Measurements from ENCODE around the gene CNGA3.
A peak's percentile ranks its signal among the peaks of the same experiment; 100 is the strongest.

CNGA3 gene

GRCh38 chr2:98378196-98378595, 31.9 kb downstream of the CNGA3 start:
- no peak for DNase-seq

GRCh38 chr2:98378901-98379300, 32.6 kb downstream of the CNGA3 start:
- DNase-seq = no peak

DNA sequence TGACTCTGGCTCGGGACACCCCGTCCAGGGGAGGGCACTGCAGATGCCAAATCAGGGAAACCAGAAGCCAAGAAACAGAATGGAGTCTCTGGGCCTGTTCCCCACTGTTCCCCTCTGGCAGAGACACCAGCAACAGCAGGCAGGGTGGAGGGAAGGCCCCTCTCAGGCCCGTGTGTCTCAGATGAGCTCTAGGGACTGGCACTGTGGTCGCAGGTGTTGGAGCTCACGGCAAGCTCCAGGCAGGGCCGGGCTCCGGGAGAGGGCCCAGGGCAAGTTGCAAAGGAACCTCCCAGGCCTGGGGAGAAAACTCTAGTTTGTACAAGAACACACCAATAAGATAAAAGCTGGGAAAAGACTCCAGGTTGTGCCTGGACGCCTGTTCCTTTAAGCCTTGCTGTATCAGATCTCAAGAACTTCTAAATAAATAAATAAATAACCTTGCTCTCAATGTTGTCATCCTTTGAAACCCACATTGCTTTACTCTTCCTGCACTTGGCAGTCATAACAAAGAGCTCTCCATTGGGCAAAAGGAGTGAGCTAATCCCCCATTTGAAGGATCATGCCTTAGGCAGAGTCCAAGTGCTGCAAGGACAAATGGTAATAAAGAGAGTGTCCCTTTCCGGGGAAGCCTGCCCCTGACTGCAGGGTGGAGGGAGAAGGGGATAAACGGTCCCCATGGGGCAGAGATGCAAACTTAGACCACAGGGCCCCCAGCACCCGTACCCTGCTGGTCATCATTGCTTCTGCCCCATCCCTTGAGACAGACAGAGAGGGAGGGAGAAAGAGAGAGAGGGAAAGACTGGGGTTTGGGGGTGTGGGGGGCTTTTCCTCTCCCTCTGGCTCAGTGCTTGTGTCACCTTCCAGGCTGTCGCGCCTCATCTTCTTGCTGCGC, 33.3 kb downstream of the CNGA3 start:
- no peak for DNase-seq

GRCh38 chr2:98380203-98380535, 33.9 kb downstream of the CNGA3 start:
- no peak for DNase-seq

DNA sequence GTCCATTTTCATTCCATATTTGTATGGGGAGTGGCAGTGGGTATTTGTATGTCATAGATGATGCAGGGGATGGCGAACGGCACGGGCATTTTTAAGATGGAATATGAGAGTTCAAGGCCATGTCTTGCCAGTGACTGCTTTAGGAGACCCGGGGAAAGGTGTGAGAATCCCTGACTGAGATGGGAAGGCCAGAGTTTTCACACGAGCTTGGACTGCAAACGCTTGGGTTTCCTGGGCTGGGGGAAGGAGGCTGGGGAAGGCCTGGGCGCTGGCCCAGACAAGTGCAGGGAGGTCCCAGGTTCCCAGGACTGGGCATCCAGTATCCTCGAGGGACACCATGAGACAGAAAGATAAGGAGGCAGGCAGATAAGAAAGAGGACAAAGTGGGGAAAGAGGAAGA, 35.2 kb downstream of the CNGA3 start:
- DNase-seq = no peak

GRCh38 chr2:98382086-98382485, 35.8 kb downstream of the CNGA3 start:
- DNase-seq = no peak

DNA sequence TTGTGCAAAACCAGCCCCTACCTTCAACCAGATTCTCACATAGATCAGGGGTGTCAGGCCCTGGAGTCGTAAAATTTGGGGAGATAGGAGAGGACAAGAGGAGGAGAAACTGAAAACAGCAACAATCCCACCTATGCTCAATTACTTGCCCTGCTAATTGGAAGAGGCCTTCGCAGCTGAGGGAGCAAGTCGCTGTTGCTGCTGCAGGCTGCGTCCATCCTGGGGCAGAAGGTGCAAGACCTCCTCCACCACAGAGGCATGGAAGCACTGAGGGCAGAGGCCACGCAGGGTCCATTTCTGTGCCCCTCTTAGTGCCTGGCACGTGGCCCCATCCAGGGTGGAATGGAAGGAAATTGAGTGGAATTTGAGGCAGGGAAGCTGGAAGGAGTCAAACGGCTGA, 36.5 kb downstream of the CNGA3 start:
- DNase-seq = no peak

- DNase-seq = no peak
These were observed 36.9 kb downstream of the CNGA3 start for GRCh38 chr2:98383166-98383565.

- peak; percentile 46 for DNase-seq
These were observed 38.9 kb downstream of the CNGA3 start for GRCh38 chr2:98385050-98385699.

GRCh38 chr2:98387478-98387877, 41.2 kb downstream of the CNGA3 start:
- no peak for DNase-seq

DNA sequence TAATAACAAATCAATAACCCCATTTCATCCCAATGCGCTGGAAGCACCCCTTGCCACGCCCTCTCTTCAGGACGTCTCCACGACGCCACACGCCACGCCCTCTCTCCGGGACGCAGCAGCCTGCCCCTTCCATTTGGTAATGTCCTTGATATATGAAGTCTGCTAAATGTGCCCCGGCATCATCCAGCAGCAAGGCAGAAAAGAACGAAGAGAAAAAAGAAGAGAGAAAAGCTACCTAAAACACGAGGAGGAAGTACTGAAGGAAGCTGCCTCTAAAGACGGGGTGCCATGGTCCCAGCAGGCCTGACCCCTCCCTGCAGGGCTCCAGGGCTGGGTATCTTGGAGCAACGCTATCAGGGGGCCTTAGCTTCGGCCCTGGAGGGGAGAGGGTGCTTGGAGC, 41.8 kb downstream of the CNGA3 start:
- DNase-seq = no peak

DNA sequence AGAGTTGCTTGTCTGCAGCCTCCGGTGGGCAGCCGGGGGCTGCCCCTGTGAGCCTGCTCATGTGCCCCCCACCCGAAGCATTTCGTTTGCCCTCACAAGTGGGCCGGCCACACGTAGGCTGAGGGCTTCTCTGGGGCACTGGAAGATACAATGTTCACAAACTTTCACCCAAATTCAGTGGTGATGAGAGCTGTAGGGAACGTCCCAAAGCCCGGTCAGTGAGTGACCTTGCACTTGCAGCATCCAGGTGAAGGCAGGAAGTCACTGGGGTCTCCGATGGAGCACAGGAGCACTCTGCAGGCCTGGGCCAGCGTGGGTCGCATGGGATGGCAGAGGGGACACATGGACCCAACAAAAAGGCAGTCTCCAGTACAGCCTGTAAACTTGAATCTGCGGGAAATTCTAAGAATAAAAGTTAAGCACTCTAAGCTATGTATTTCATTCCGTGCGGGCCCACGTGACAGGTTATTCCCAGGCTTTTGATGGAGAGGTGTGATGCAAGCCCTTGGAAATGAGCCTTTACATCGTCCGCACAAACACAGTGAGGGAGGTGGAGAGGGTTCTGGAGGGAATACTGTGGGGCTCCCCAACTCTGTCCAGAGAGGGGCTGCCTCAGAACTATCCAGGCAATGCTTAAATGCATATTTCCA, 42.5 kb downstream of the CNGA3 start:
- DNase-seq = no peak

- DNase-seq = no peak
These were observed 43.0 kb downstream of the CNGA3 start for GRCh38 chr2:98389251-98389605.

GRCh38 chr2:98390571-98391476, 44.6 kb downstream of the CNGA3 start:
- no peak for DNase-seq

DNA sequence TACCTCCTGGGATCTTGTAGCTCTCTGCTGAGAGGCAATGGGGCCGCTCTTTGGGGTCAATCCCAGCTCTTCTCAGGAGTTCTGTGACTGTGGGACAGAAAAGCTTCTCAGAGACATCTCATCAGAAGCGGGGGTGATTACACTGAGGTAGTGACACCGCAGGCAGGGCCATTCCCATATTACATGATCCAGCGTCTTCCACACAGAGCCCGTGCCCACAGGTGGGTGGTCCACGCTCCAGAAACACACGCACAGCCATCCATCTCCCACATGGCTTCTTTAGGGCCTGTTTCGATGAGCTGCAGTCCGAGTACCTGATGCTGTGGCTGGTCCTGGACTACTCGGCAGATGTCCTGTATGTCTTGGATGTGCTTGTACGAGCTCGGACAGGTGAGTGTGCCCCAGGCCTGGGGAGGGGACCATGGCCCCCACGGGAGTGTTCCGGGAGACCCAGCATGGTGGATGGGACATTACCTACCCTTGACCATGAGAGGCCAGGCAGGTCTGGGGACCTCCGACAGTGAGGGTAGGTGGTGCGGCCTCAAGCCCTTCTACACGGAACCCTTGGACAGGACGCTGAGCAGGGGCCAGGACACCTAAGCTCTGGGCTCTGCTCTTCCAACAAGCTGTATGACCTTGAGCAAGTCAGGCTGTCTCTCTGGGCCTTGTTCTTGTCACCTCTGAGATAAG, 45.5 kb downstream of the CNGA3 start:
- DNase-seq = no peak

DNA sequence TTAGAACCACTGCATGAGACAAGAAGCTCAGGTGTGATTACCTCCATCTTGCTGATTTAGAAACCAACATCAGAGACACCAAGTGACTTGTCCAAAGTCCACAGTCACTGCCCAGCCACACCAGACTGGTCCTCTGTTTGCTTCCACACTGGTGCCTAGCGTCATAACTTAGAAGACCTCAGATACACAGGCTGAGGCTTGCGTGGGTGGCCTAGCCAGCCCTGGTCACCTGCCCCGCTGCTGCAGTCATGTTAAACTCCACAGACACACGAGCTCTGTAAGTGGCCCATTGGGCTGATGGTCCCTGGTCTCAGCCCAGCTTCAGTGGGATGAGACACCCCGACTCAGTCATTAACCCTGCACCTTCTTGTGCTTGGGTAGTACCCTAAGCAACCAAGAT, 47.1 kb downstream of the CNGA3 start:
- no peak for DNase-seq

- DNase-seq = no peak
These were observed 48.4 kb downstream of the CNGA3 start for GRCh38 chr2:98394595-98395153.

DNA sequence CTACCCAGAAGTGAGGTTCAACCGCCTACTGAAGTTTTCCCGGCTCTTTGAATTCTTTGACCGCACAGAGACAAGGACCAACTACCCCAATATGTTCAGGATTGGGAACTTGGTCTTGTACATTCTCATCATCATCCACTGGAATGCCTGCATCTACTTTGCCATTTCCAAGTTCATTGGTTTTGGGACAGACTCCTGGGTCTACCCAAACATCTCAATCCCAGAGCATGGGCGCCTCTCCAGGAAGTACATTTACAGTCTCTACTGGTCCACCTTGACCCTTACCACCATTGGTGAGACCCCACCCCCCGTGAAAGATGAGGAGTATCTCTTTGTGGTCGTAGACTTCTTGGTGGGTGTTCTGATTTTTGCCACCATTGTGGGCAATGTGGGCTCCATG, 49.7 kb downstream of the CNGA3 start:
- no peak for DNase-seq

DNA sequence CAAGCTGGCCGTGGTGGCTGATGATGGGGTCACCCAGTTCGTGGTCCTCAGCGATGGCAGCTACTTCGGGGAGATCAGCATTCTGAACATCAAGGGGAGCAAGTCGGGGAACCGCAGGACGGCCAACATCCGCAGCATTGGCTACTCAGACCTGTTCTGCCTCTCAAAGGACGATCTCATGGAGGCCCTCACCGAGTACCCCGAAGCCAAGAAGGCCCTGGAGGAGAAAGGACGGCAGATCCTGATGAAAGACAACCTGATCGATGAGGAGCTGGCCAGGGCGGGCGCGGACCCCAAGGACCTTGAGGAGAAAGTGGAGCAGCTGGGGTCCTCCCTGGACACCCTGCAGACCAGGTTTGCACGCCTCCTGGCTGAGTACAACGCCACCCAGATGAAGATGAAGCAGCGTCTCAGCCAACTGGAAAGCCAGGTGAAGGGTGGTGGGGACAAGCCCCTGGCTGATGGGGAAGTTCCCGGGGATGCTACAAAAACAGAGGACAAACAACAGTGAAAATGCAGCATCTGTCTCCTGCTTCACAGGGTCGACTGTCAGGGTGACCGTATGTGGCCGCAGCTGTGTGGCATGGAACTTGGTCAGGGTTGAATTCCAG, 50.6 kb downstream of the CNGA3 start:
- DNase-seq = no peak

- DNase-seq = no peak
These were observed 52.9 kb downstream of the CNGA3 start for GRCh38 chr2:98399140-98399539.

DNA sequence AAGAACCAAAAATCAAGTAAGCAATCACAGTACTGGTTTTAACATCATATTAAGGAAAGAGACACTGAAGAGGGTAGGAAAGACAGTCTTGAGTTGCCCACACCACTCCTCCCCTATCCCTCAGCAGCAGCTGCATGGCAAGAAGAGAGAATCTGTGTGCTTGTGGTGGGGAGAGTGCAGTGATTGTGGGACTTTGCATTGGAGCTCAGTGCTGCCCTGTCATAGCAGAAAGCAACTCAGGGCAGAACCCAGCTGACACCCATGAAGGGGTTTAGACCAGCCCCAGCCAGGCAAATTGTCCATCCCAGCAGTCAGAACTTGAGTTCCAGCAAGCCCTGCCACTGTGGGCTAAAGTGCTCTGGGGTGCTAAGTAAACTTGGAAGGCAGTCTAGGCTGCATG, 57.6 kb downstream of the CNGA3 start:
- DNase-seq = no peak

Data from effector CD8-positive, alpha-beta T cell (primary cell).